ENCODE results near the gene BCAS3. TPM values are rescaled to one million over a fixed set of nuclear protein-coding genes. Genes with fewer than 3 reads are reported as not detected.
A peak's percentile ranks its signal among the peaks of the same experiment; 100 is the strongest.

BCAS3 gene
- polyA plus RNA-seq, 1 experiment, result 17.5 TPM

DNA sequence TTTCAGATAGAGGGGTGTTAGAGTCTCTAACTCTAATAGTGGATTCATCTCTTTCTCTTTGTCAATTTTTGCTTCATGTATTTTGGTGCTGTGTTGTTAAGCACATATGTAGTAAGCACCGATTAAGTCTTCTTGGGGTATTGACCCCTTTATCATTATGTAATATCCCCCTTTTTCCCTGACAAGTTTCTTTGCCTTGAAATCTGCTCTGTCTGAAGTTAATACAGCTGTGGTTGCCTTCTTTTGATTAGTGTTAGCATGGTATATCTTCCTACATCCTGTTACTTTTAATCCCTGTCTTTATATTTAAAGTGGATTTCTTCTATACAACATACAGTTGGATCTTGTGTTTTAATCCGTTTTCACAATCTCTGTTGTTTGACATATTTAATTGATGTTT, 60.6 kb downstream of the BCAS3 start:
- Histone ChIP-seq H3K27me3 (ENCODE audit: control insufficient read depth, insufficient read depth, low read length) (no peaks in the 10 kb centered on the region), H3K4me3 (ENCODE audit: low read depth, low read length) (no peak overlapping the region)
- POLR2A ChIA-PET, result no interaction called here

DNA sequence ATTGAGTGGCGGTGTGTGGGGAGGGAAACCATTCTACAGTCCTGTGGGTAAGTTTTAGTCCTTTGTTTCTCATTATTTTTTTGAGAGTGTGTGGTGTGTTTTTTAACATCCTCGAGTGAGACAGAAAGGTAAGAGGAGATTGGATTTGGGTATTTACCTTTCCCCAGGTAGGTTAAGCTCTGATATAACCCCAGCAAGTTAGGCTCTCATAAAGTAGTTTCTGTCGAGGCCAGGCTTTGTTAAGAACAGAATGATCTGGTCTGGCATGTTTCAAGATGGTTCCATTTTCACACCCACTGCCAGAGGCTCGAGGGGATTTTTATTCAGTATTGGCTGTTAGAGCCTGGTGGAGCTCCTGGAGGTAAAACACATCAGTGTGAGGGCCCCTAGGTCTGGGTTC, 62.9 kb downstream of the BCAS3 start:
- no peak for DNase-seq (ENCODE audit: low read depth, low spot score)
- H3K27me3 ChIP-seq (ENCODE audit: control insufficient read depth, insufficient read depth, low read length), result no peaks in the 10 kb centered on the region
- H3K27ac ChIP-seq (ENCODE audit: low read depth, low read length), result no peak overlapping the region
- H3K9me3 ChIP-seq (ENCODE audit: control insufficient read depth, insufficient read depth, low read length), result no peaks in the 10 kb centered on the region
- POLR2A ChIA-PET, result no interaction called here
- no peak overlapping the region for H3K4me3 ChIP-seq (ENCODE audit: low read depth, low read length)
- TF ChIP-seq, protein P1, sequence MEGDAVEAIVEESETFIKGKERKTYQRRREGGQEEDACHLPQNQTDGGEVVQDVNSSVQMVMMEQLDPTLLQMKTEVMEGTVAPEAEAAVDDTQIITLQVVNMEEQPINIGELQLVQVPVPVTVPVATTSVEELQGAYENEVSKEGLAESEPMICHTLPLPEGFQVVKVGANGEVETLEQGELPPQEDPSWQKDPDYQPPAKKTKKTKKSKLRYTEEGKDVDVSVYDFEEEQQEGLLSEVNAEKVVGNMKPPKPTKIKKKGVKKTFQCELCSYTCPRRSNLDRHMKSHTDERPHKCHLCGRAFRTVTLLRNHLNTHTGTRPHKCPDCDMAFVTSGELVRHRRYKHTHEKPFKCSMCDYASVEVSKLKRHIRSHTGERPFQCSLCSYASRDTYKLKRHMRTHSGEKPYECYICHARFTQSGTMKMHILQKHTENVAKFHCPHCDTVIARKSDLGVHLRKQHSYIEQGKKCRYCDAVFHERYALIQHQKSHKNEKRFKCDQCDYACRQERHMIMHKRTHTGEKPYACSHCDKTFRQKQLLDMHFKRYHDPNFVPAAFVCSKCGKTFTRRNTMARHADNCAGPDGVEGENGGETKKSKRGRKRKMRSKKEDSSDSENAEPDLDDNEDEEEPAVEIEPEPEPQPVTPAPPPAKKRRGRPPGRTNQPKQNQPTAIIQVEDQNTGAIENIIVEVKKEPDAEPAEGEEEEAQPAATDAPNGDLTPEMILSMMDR (IDR thresholded peaks at IDR 0.05; ENCODE audit: low read depth, low read length), result no peak
- CTCF ChIA-PET, result interaction anchor here (2.8 kb wide), 1 partner anchor 20 kb away, joined by 15 read pairs; no protein-coding TSS in a partner anchor

More for the DNA sequence above, 60.6 kb downstream of the BCAS3 start:
- H3K27ac ChIP-seq (ENCODE audit: low read depth, low read length), result no peak overlapping the region
- no peaks in the 10 kb centered on the region for H3K9me3 ChIP-seq (ENCODE audit: control insufficient read depth, insufficient read depth, low read length)
- TF ChIP-seq, protein P1 (IDR thresholded peaks at IDR 0.05; ENCODE audit: low read depth, low read length), result no peak
- CTCF ChIA-PET, result interaction anchor here (1.0 kb wide), 1 partner anchor 17 kb away, joined by 4 read pairs; no protein-coding TSS in a partner anchor
- no peak for DNase-seq (ENCODE audit: low read depth, low spot score)

DNA sequence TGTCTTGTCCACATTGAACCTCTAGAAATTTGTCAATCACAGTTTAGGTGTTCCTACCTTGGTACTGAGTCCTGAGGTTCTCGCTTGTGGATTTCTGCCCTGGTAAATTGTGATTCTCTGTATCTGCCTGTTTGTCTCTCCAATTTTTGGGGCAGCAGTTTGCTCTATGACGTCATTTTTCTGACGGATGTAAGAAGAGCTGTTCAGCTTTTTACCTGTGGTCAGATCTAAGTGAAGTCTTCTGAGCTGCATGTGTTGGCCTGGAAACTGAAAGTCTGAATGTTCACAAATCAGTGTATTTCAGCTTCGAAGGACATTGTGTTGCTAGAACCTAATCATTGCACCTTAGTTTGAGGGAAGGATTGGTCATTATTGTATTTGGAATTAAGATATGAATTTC, 63.4 kb downstream of the BCAS3 start:
- no peak for DNase-seq (ENCODE audit: low read depth, low spot score)
- POLR2A ChIA-PET, result no interaction called here
- no peak overlapping the region for H3K4me3 ChIP-seq (ENCODE audit: low read depth, low read length)
- TF ChIP-seq, protein P1 (IDR thresholded peaks at IDR 0.05; ENCODE audit: low read depth, low read length), result no peak
- H3K27ac ChIP-seq (ENCODE audit: low read depth, low read length), result no peak overlapping the region
- H3K9me3 ChIP-seq (ENCODE audit: control insufficient read depth, insufficient read depth, low read length), result no peaks in the 10 kb centered on the region
- CTCF ChIA-PET, result interaction anchor here (2.8 kb wide), 1 partner anchor 20 kb away, joined by 15 read pairs; no protein-coding TSS in a partner anchor
- no peaks in the 10 kb centered on the region for H3K27me3 ChIP-seq (ENCODE audit: control insufficient read depth, insufficient read depth, low read length)

DNA sequence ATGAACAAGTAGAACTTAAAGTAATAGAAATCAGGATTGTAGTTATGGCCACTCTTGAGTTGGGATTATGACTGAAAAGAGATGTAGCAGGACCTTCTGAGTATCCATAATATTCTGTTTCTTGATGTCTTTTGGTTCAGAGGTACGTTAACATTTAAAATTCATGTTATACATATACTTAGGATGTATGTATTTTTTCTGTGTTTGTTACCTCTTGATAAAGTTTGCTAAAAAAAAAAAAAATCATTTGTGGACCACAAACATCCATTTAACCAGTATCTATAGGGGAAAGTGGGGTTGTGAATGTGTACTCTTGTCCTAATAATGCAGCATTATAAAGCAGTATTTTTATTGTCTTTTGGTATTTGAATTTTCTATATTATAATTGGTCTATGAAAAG, 65.6 kb downstream of the BCAS3 start:
- H3K27me3 ChIP-seq (ENCODE audit: control insufficient read depth, insufficient read depth, low read length), result no peaks in the 10 kb centered on the region
- POLR2A ChIA-PET, result interaction anchor here (0.8 kb wide), 1 partner anchor 156 kb away, joined by 3 read pairs; no protein-coding TSS in a partner anchor
- TF ChIP-seq, protein P1 (IDR thresholded peaks at IDR 0.05; ENCODE audit: low read depth, low read length), result no peak
- H3K27ac ChIP-seq (ENCODE audit: low read depth, low read length), result no peak overlapping the region
- no peaks in the 10 kb centered on the region for H3K9me3 ChIP-seq (ENCODE audit: control insufficient read depth, insufficient read depth, low read length)
- no peak for DNase-seq (ENCODE audit: low read depth, low spot score)
- CTCF ChIA-PET, result interaction anchor here (1.6 kb wide), 1 partner anchor 23 kb away, joined by 14 read pairs; no protein-coding TSS in a partner anchor
- H3K4me3 ChIP-seq (ENCODE audit: low read depth, low read length), result no peak overlapping the region

DNA sequence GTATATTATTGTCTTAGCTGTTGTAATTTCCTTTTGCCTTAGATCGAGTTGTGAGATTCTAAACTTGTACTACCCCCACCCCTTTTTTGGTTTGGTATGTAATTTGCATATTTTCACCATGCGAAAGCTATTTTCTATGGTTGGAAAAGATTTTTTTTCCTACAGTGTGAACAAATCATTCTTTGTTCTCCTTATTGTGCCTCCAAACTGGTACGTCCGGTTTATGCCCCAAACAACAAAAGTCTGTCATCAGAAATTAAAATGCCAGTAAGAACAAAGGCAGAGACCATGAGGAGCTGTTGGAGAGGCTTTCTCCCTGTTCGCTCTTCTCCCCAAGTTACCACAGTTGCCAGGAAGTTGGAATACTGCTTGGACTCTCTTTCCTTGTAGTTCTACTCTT, 66.1 kb downstream of the BCAS3 start:
- peak; percentile 10 for DNase-seq (ENCODE audit: low read depth, low spot score)
- no peaks in the 10 kb centered on the region for H3K9me3 ChIP-seq (ENCODE audit: control insufficient read depth, insufficient read depth, low read length)
- peak overlapping the region; percentile 65 for H3K27ac ChIP-seq (ENCODE audit: low read depth, low read length)
- H3K27me3 ChIP-seq (ENCODE audit: control insufficient read depth, insufficient read depth, low read length), result no peaks in the 10 kb centered on the region
- TF ChIP-seq, protein P1 (IDR thresholded peaks at IDR 0.05; ENCODE audit: low read depth, low read length), result no peak
- CTCF ChIA-PET, result interaction anchor here (0.5 to 1.6 kb wide), 2 partner anchors 23 to 219 kb away, joined by 3 to 14 read pairs; no protein-coding TSS in a partner anchor
- POLR2A ChIA-PET, result interaction anchor here (0.6 to 0.8 kb wide), 2 partner anchors 48 to 156 kb away, joined by 3 to 5 read pairs; no protein-coding TSS in a partner anchor
- H3K4me3 ChIP-seq (ENCODE audit: low read depth, low read length), result peak overlapping the region; percentile 21
